ENCODE measurements around the gene FBXW12.

Gene FBXW12

GRCh38 chr3:48409291-48410201, 37.5 kb downstream of the FBXW12 start:
- DNase-seq: no peak

DNA sequence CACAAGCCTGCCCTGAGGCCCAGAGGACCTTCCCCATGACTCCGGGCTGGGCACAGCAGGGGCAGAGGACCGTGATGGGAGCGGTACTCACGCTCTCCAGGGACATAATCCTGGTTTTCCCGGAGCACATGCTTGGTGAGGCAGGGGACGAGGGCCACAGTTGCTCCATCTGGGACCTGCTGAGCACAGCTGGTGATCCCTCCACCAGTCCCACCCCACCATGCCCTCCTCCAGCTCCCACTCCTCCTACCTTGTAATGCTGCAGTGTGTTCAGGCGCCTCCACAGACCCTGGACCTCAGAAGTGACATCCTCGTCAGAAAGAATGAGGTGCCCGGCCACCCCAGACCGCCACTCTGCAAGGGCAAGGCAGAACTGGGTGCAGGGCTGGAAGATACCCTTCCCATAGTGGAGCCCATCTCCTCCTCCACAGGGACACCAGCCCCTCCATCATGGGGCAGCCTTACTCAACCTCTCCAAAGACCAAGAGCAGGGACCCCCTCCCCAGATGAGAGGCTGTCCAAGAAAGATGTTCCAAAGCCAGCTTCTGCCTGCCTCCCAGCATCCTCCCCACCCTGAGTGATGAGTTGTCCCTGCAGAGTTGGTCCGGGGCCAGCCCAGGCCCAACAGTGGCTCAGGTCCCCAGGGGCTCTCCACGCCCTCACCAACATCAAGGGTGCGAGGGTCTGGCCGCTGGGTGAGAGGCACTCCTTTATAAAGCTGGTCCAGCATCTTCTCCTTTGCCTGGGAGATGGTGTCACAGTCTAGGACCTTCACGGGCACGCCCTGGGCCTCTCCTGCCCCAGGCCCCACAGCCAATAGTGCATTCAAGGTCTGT, 38.4 kb downstream of the FBXW12 start:
- no peak for DNase-seq

DNA sequence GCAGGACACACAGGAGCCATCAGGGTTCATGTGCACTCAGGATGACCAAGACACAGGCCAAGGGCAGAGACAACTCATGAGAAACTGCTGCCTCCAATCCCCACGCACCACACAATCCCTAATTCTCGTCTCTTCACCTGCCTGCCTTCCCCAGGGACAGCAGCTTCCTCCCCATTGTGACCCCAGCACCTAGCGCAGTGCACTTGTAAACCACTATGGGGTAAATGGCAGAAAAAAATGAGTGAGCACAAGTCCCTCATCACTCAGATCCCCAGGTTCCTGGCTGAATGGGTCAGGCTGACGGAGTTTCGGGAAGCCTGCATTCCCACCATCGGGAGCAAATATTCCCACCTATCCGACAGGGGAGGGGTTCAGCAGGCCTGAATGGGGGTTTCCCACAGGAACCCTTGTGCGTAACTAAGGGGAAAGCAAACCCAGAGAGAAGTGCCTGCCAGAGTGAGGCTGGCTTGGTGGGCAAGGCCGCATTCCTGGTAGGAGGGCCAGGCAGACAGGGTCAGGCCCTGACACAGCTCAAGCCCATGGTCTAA, 39.1 kb downstream of the FBXW12 start:
- DNase-seq: no peak

- no peak for DNase-seq
Measured at GRCh38 chr3:48411606-48412374, 39.8 kb downstream of the FBXW12 start.

DNA sequence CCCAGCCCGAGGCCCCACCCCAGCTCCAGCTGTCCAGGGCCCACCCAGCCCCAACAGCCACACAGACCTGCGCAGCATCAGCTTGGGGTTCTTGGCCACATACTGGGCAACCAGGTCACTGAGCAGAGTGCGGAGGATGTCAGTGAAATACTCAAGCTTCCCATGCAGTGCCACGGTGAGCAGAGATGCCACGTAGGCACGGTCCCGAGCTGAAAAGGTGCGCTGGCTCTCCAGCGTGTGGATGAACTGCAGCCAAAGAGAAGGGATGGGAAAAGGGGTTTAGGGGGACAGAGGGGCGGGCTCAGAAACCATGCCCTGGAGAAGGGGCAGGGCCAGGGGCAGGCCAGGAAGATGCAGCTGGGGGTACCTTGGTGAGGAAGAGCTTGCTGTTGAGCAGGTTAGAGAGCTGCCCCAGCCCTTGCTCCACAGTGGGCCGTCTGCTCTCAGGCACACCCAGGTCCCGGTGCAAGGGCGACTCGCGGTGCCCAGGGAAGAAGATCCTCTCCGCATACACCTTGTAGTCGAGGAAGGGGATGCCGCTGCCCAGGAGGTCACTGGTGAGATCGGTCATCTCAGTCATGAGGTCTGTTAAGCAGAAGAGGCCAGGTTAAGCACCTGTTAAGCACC, 40.5 kb downstream of the FBXW12 start:
- no peak for DNase-seq

DNA sequence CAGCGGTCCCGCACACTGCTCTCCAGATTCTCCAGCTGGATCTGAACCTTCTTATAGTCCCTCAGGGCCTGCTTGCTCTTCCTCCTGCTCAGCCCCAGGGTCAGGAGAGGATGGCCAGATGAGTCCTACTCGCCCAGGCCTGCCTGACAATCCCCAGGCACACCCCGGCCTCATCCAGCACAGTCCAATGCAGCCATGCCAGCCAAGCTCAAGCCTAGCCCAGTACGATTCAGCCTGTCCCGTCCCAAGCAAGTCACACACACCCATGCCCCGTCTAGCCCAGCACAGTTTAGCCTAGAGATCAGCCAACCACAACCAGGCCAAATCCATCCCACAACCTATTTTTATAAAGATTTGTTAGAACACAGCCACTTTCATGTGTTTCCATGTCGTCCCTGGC, 41.1 kb downstream of the FBXW12 start:
- DNase-seq: no peak

GRCh38 chr3:48413611-48414010, 41.6 kb downstream of the FBXW12 start:
- no peak for DNase-seq

DNA sequence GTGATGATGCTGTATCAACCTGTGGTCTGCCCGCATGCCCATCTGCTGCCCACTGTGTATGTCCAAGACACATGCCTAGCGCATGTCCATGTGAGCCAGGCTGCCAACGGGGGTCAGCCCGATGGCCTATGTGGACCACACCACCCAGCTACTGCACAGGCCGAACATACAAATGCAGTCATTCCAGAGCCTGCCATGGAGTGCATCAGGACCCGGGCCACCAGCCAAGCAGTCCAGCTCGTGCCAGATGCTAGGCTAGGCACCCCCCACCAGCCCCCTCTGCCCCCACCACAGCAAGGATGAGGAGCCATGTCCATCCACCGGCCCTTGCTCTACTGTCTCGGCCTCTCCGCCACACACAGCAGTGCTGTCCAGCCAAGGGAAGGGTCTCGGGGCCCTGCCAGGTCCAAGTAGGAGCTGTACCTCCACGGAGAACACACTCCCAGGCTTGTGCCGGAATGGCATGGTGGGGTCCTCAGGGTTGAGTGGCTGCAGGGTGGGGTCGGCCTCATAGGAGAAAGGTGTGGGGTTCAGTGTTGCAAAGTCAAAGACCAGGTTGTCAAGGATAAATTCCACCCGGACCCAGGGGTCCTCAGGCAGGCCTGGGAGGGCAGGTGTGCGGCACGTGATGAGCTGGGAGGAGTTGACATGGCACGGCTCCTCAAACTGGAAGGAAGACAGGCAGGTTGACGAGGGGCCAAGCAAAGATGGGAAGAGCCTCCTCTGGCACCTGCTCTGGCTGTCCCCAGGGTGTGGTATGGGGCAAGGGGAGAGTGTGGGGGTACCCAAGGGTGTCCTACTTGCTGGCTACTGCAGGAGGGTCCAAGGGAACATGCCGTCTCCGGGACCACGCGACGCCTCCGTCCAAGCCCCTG, 42.6 kb downstream of the FBXW12 start:
- no peak for DNase-seq

DNA sequence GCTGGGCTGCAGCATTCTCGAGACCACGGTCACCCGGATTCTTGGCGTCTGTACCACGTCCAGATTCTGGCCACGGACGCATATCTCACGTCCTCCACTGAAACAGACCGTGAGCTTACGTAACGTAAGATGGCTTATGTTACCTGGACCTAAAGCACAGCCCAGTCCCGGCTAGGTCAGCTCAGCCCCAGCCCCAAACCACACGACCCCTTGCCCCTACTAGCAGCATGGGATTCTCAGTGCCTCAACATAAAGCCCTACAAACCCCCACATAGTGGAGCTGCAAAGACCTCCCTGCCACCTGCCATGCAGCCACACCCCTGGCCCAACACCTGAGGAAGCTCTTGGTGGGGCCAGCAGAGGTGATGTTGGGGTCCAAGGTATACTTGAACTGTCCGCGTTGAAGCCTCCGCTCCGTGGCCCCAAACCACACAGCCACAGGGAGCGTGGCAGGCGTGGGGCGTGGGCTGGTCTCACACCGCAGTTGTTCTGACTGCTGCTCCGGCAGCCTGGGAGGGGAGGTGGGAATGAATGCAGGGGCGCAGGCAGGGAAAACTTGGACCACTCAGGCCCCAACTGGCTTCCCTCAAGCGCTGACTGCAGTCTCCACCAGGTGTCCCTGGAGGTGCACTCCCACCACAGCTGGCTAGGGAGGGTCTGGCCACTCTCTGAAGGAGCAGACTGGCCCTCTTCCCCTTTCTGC, 43.4 kb downstream of the FBXW12 start:
- DNase-seq: no peak

DNA sequence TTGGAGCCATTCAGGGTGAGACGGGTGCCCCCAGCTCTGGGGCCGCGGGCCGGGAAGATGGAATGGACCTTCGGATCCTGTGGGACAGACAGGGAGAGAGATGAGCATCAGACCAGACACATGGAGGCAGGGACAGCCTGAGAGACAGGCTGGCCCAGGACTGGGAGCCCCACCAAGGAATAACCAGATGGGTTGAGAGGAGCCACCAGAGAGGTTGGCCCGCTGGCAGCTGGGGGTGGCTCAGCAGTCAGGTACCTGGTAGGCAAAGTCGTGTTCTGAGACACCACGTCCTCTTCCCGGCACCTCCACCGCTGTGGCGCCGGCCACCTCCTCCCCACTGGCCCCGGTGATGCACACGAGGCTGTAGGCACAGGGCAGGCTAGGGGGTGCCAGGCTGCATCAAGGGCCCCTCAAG, 44.1 kb downstream of the FBXW12 start:
- no peak for DNase-seq

GRCh38 chr3:48416546-48416945, 44.5 kb downstream of the FBXW12 start:
- no peak for DNase-seq

- DNase-seq: no peak
Measured at GRCh38 chr3:48417529-48418108, 45.6 kb downstream of the FBXW12 start.

DNA sequence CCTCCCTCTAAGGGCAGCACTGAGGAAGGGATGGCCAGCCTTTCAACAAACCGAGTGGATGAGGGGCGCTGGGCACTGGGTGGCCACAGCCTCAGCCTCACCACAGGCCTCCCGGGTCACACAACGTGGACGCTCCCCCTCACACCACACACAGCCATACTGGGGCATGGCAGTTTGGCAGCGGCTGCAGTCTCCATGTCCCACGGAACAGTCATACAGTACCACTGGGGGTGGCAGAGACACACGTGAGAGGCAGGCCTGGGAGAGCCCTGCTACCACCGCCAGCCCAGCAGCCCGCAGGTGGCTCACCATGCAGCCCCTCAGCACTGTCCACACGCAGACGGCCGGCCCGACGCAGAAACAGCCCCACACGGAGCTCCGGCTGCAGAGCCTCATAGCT, 46.1 kb downstream of the FBXW12 start:
- DNase-seq: no peak

- no peak for DNase-seq
Measured at GRCh38 chr3:48418651-48419050, 46.6 kb downstream of the FBXW12 start.

DNA sequence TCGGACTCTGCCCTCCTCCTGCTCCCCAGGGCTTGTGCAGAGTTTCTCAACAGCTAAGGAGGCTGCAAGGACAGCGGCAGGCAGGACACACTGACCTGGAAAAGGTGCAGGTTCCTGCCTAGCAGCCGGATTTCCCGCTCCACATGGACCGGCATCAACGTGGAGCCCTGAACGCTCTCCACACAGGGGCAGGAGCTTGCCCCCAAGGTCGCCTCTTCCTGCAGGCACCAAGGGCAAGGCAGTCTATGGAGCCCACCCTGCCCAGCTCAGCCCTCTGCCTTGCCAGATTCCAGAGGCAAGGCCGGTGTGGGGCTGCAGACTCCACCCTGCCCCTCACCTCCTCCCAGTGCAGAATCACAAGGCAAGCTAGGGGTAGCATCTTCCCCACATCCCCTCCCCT, 47.1 kb downstream of the FBXW12 start:
- no peak for DNase-seq

- no peak for DNase-seq
Measured at GRCh38 chr3:48419597-48419996, 47.6 kb downstream of the FBXW12 start.

DNA sequence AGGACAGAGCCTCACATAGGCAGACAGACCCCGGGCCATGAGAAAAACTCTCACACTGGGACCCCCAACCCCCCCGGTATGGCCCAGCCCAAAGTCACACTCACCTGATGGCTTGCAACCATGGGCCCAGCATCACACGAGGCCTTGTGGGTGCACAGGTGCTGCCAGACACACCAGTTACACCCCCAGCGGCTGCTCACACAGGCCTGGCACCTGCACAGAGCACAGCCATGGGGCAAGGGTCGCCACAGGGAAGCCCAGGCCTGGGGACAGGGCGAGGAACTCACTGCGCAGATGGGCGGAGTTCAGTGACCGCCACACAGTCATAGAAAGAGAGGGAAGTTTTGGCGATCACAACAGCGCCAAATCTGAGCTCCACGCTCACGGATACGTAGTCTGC, 48.5 kb downstream of the FBXW12 start:
- no peak for DNase-seq

DNA sequence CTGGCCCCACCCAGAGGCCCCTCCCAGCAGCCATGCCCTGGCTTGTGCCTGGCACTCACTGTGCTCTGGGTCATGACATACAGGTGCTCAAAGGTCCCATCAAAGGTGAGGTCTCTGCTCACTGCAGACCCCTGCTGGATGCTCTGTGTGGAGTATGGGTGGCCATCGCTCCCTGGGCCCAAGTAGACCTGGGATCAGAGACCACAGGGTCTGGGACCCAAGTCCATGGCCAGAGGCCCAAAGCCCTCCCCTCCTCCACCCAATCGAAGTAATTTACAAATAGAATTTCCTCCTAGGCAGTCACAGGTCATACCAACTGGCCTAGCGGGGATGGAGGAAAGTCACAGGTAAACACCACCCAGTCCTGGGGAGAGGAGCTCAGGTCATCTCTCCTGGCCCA, 50.3 kb downstream of the FBXW12 start:
- no peak for DNase-seq

DNA sequence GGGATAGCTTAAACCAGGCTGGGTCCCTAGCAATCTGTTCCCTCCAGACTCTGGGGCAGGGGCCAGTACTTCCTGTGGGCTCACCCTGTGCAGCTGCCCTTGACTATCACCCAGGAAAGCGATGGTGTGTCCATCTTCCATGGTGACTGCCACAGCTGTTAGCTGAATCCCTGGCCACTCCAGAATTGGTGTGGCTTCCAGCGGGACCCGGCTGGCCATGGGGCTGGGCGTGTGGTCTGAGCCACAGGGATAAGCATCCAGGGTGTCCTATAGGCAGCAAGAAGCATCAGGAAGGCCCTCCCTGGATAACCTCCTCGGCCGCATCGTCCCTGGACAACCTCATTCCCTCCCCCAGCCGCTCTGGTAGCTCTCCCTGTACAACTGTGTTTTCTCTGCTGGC, 50.7 kb downstream of the FBXW12 start:
- no peak for DNase-seq

GRCh38 chr3:48423241-48423882, 51.3 kb downstream of the FBXW12 start:
- DNase-seq: no peak
